ENCODE results near the gene ANKRD44.

ANKRD44 gene

DNA sequence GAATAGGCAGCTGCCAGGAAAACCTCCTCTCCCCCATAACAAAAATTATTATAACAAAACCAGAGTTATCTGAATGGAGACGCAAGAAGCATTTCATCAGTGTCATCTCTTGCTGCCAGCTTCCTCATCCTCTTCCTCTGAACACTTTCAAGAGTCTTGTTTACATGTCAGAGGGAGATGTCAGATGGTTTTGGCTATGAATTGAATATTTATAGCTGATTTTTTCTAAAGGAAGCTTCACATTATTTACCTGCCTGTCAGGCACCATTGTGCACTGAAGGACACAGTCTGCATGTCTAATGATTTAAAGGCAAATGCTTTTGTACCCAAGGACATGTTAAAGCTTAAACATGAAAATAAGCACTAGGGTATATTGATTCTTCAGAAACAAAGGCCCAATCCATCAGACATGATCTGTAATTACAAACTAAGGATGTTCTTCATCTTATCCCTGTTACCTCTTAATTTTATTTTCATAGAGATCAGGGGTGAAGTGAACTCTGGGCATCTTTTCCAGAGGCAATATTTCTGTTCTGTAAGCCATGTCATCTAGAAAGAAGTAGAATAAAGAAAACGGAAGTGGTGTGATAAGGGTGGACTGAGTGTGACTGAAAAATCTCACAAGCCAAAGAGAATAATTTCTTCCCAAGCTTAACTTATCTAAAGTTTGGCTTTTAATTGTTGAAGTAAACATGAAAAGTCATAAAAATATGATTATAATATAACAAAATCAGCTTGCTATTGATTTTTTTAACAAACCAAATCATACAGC lies 168.7 kb downstream of the ANKRD44 start:
- no peak overlapping the region for H3K4me3 ChIP-seq (ENCODE audit: low read depth, low read length)
- TF ChIP-seq, protein P1, sequence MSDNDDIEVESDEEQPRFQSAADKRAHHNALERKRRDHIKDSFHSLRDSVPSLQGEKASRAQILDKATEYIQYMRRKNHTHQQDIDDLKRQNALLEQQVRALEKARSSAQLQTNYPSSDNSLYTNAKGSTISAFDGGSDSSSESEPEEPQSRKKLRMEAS (IDR thresholded peaks at IDR 0.05; ENCODE audit: low read depth, low read length): no peak
- TF ChIP-seq MYC (IDR thresholded peaks at IDR 0.05; ENCODE audit: low read depth, low read length) (no peak), POLR2A (IDR thresholded peaks at IDR 0.05; ENCODE audit: extremely low read depth, insufficient read length) (no peak)
- TF ChIP-seq, protein P2, sequence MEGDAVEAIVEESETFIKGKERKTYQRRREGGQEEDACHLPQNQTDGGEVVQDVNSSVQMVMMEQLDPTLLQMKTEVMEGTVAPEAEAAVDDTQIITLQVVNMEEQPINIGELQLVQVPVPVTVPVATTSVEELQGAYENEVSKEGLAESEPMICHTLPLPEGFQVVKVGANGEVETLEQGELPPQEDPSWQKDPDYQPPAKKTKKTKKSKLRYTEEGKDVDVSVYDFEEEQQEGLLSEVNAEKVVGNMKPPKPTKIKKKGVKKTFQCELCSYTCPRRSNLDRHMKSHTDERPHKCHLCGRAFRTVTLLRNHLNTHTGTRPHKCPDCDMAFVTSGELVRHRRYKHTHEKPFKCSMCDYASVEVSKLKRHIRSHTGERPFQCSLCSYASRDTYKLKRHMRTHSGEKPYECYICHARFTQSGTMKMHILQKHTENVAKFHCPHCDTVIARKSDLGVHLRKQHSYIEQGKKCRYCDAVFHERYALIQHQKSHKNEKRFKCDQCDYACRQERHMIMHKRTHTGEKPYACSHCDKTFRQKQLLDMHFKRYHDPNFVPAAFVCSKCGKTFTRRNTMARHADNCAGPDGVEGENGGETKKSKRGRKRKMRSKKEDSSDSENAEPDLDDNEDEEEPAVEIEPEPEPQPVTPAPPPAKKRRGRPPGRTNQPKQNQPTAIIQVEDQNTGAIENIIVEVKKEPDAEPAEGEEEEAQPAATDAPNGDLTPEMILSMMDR (IDR thresholded peaks at IDR 0.05; ENCODE audit: low read depth, low read length): no peak
- DNase-seq (ENCODE audit: low read depth): no peak

DNA sequence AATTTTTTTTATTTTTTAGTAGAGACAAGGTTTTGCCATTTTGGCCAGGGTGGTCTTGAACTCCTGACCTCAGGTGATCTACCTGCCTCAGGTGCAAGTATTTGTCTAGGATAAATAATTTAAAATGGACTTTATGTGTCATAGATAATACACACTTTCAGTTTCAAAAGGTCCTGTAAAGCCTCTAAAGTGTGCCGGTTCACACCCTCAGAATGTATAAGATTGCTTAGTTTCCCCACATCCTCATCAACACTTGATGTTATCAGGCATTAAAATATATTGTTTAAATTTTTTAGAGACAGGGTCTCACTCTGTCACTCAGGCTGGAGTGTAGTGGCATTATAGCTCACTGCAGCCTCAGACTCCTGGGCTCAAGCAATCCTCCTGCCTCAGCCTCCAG lies 170.5 kb downstream of the ANKRD44 start:
- DNase-seq (ENCODE audit: low read depth): no peak
- H3K4me3 ChIP-seq (ENCODE audit: low read depth, low read length): no peak overlapping the region
- TF ChIP-seq POLR2A (IDR thresholded peaks at IDR 0.05; ENCODE audit: extremely low read depth, insufficient read length) (no peak), MYC (IDR thresholded peaks at IDR 0.05; ENCODE audit: low read depth, low read length) (no peak)
- TF ChIP-seq, protein P2 (IDR thresholded peaks at IDR 0.05; ENCODE audit: low read depth, low read length): no peak
- TF ChIP-seq, protein P1 (IDR thresholded peaks at IDR 0.05; ENCODE audit: low read depth, low read length): no peak

DNA sequence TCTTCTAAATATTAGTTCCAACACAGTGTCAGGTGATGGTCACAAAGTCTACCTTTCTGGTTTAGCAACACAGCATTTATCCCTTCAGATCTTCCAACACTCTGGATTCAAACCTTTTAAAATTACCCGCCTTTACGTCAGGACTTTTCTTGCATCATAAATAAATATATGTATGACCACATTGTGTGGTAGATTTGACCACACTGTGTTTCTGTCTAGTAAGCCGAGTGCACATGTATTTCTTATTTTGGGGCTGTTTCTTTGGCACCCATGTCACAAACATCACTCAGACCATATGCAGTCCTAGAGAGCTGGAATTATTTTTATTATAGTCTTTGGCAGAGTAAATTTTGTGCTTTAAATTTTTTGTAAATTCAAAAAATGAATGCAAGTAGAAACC lies 172.1 kb downstream of the ANKRD44 start:
- no peak overlapping the region for H3K4me3 ChIP-seq (ENCODE audit: low read depth, low read length)
- TF ChIP-seq, protein P1 (IDR thresholded peaks at IDR 0.05; ENCODE audit: low read depth, low read length): no peak
- TF ChIP-seq POLR2A (IDR thresholded peaks at IDR 0.05; ENCODE audit: extremely low read depth, insufficient read length) (no peak), MYC (IDR thresholded peaks at IDR 0.05; ENCODE audit: low read depth, low read length) (no peak)
- TF ChIP-seq, protein P2 (IDR thresholded peaks at IDR 0.05; ENCODE audit: low read depth, low read length): no peak
- no peak for DNase-seq (ENCODE audit: low read depth)

DNA sequence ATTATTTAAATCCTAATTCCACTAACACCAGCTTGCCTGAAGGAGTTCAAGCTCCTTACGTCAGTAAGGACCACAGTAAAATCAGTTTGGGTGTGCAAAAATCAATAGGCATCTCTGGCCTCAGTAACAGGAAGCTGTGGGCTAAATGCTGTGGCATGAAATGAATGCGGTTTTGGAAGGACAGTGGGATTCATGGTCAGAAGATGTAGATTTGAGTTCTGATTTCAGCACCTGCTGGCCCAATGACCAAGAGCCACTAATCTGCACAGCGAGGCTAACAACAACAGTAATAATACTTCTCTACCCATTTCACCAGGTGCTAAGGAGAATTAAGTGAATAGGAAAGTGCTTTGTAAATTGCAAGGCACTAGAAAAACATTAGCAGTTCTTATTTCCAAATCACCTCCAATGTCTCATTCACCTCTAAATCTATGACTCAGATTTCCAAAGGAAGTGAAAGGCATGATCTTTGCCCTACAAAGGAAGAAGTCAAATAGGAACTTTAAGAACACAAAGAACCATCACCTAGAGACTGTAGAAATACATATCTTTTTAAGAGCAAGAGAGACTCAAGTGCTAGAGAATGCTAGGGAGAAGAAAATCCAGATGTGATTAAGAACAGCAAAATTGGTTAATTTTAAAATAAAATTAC lies 172.6 kb downstream of the ANKRD44 start:
- TF ChIP-seq, protein P2 (IDR thresholded peaks at IDR 0.05; ENCODE audit: low read depth, low read length): no peak
- DNase-seq (ENCODE audit: low read depth): peak; percentile 56
- H3K4me3 ChIP-seq (ENCODE audit: low read depth, low read length): no peak overlapping the region

DNA sequence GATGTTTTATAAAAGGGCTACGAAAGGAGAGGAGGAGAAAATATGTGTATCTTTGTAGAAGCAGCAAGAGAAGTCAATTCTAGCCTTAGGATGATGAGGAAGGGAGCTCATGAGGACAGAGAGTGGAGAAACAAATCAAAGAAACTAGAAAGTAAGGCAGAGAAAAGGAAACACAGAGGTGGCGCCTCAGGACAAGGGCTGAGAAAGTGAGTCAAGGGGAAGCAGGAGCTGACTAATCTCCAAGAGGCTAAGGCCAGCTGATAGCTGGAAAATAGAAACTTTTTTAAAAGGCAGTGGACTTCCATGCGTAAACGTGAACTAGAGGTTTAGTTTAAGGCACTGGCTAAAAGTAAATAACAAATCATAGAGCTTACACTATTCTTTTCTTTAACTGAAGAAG lies 173.3 kb downstream of the ANKRD44 start:
- no peak overlapping the region for H3K4me3 ChIP-seq (ENCODE audit: low read depth, low read length)
- no peak for DNase-seq (ENCODE audit: low read depth)

More for the DNA sequence above, 173.3 kb downstream of the ANKRD44 start:
- TF ChIP-seq MYC (IDR thresholded peaks at IDR 0.05; ENCODE audit: low read depth, low read length) (no peak), POLR2A (IDR thresholded peaks at IDR 0.05; ENCODE audit: extremely low read depth, insufficient read length) (no peak)
- TF ChIP-seq, protein P1 (IDR thresholded peaks at IDR 0.05; ENCODE audit: low read depth, low read length): no peak
- TF ChIP-seq, protein P2 (IDR thresholded peaks at IDR 0.05; ENCODE audit: low read depth, low read length): no peak

All from NB4 (cell line).